HG03135 (cell line): ENCODE data around the gene SSNA1.

Experiments
- ATAC-seq: cut with Tn5 transposase; IDR thresholded peaks from one replicate; pipeline ENCODE4 v1.9.1; 2021; ENCODE audit warnings: mild to moderate bottlenecking, moderate library complexity; ENCODE audit not compliant: unreplicated experiment

Gene SSNA1

DNA sequence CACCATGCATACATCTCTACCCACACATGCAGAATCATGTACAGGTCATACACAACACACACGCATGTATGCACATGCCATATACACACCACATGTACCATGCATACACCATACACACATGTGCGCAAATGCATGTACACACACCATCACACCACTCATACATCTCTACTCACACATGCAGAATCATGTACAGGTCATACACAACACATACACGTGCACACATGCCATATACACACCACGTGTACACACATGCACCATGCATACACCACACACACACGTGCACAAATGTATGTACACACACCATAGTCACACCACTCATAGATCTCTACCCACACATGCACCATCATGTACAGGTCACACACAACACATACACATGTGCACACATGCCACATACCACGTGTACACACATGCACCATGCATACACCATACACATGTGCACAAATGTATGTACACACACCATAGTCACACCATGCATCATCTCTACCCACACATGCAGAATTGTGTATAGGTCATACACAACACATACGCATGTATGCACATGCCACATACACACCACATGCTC lies 35.6 kb upstream of the SSNA1 start:
- no peak for ATAC-seq

DNA sequence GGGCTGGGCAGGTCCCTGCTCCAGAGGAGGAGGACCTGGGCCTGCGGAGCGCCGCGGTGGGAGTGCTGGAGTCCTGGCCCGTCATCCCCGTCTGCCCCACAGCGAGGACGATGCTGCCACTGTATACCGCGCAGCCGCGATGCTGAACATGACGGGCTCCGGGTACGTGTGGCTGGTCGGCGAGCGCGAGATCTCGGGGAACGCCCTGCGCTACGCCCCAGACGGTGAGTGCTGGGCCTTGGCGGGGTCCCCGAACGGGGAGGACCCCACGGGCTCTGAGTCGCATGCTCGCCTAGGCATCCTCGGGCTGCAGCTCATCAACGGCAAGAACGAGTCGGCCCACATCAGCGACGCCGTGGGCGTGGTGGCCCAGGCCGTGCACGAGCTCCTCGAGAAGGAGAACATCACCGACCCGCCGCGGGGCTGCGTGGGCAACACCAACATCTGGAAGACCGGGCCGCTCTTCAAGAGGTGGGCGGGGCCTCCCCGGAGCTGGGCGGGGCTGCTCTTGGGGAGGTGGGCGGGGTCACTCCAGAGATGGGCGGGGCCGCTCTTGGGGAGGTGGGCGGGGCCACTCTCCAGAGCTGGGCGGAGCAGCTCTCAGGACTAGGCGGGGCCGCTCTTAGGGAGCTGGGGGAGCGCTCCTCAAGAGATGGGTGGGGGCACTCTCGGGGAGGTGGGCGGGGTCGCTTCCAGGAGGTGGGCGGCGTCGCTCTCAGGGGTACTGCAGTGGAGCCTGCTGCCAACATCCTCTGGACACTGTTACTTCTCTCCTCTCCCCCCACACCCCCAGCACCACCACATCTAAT lies 31.7 kb upstream of the SSNA1 start:
- no peak for ATAC-seq

GRCh38 chr9:137157618-137158415 lies 30.7 kb upstream of the SSNA1 start:
- ATAC-seq, result no peak

DNA sequence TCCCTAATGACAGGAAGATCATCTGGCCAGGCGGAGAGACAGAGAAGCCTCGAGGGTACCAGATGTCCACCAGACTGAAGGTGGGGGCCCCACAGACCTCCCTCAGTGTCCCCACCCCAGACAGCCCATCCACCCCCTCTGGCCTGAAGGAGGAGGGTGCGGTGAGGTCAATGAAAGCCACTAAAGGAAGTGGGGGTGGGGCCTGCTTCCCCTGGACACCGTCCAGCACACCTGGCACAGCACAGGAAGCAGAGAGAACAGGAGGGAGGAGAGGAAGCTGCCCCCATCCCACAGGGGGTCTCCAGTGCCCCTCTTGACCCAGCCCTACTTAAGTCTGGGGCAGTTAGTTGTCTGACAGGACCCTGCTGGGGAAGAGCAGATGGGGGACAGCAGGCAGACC lies 29.9 kb upstream of the SSNA1 start:
- no peak for ATAC-seq

GRCh38 chr9:137159105-137160053 lies 29.1 kb upstream of the SSNA1 start:
- no peak for ATAC-seq

GRCh38 chr9:137160054-137160425 lies 28.4 kb upstream of the SSNA1 start:
- no peak for ATAC-seq

DNA sequence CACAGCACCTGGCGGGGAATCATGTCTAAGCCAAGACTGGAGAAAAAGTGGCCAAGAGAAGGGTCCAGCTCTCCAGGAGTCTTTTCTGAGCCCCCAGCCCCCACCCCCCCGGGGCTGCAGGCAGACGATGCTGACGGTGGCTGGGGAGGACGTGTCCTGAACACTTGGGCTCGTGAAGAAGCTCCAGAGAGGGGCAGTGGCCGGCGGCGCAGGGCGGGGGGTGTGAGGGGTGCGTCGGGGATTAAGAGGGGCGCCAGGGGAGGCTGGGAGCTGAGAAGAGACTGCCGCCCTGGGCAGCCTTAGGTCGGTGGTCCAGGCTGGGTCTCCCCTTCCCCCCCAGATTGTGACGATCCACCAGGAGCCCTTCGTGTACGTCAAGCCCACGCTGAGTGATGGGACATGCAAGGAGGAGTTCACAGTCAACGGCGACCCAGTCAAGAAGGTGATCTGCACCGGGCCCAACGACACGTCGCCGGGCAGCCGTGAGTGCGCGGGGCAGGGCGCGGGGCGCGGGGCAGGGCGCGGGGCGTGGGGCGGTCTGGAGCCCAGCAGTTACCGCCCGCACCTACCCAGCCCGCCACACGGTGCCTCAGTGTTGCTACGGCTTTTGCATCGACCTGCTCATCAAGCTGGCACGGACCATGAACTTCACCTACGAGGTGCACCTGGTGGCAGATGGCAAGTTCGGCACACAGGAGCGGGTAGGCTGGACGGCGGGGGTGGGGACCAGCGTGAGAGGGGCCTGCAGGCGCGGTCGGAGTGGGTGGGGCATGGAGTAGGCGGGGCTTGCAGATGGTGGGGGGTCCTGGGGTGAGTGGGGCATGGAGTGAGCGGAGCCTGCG lies 27.5 kb upstream of the SSNA1 start:
- ATAC-seq, result no peak

- no peak for ATAC-seq
These were observed 26.7 kb upstream of the SSNA1 start for GRCh38 chr9:137161558-137162486.

GRCh38 chr9:137162505-137163364 lies 25.7 kb upstream of the SSNA1 start:
- no peak for ATAC-seq

- ATAC-seq, result no peak
These were observed 25.1 kb upstream of the SSNA1 start for GRCh38 chr9:137163365-137163715.

DNA sequence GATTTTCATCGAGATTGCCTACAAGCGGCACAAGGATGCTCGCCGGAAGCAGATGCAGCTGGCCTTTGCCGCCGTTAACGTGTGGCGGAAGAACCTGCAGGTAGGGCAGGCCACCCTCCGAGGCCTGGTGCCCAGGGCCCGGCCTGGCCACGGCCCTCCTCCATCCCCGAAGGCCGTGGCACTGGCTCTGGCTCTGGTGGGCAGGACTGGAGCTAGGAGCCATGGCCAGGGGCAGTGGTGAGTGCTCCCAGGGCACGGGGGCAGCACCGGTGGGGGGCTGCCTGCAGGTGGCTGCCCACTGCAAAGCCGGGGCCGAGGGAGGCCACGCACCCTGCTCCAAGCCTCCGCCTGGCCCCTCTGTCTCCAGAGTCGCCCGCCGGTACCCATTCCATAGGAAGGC lies 24.7 kb upstream of the SSNA1 start:
- ATAC-seq, result no peak

DNA sequence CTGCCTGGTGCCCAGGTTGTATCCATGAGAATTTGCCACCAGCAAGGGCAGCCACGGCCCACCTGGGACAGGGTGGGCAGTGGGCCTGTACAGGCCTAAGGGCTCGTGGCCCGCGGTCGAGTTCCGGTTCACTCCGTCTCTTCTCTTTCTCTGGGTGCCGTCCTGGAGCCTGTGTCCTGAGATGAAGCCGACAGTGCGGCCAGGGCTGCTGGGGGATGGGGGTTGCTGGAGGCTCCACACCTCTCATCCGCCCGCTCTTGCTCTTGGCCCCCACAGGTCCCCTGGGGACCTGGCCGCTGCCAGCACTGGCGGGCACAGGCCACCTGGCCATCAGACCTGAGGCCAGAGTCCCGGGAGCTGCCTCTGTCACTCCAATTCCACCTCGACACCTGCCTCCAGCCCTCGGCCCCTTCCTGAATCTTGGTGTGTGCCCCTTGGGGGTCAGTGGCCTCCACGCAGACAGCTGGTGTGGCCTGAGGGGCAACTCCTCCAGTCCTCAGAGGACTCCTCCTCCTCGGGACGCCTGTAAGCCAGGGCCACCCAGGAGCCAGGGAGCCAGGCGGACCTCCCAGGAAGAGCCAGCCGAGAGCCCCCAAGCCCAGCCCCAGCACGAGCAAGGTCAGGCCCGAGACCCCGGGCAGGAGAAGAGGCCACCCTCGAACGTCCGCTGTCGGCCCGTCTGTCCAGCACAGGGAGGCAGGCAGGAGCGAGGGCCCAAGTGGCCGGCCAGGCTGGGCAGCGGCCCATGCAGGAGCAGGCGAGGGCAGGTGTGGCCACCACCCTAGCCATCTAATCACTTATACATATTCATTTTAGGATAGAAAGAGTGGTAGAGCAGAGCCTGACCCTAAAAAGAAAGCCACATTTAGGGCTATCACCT lies 23.9 kb upstream of the SSNA1 start:
- ATAC-seq, result no peak

GRCh38 chr9:137165250-137165836 lies 23.1 kb upstream of the SSNA1 start:
- no peak for ATAC-seq

GRCh38 chr9:137166380-137167229 lies 21.9 kb upstream of the SSNA1 start:
- no peak for ATAC-seq

GRCh38 chr9:137167277-137167746 lies 21.2 kb upstream of the SSNA1 start:
- ATAC-seq, result no peak
